Transverse colon (tissue), 4 donors: ENCODE data around the gene RHOC. TPM values are rescaled to one million over a fixed set of nuclear protein-coding genes. Genes with fewer than 3 reads are reported as not detected.

Experiments used
- DNase-seq: peaks from one replicate; pipeline ENCODE4 v3.0.0-alpha.2; 2019
- H3K27ac ChIP-seq, 4 donors: fragments of 200-600 bp; sonication (generic); 2 replicates each; pipeline ENCODE4 v1.5.1; 2016 to 2018; ENCODE audit warnings: inconsistent platforms in 4 of 4
- H3K27me3 ChIP-seq: fragments of 200-600 bp; sonication (generic); 2 replicates; pipeline ENCODE4 v1.5.1; 2017; ENCODE audit warnings: inconsistent platforms
- H3K36me3 ChIP-seq, 4 donors: fragments of 200-600 bp; sonication (generic); 2 replicates each; pipeline ENCODE4 v1.5.1; 2017 to 2019; ENCODE audit warnings: inconsistent platforms in 4 of 4
- H3K4me1 ChIP-seq, 4 donors: fragments of 200-600 bp; sonication (generic); 2 replicates each; pipeline ENCODE4 v1.5.1; 2017 to 2020; ENCODE audit warnings: inconsistent platforms in 4 of 4
- H3K4me3 ChIP-seq, 4 donors: fragments of 200-600 bp; sonication (generic); 1 replicate in 1 of 4; 2 replicates in 3 of 4; pipeline versions ENCODE4 v1.5.1 to v1.6.1; 2017 to 2019; ENCODE audit warnings: inconsistent platforms in 4 of 4
- H3K9me3 ChIP-seq, 2 donors: fragments of 200-600 bp; sonication (generic); 2 replicates each; pipeline ENCODE4 v1.5.1; 2017 to 2019; ENCODE audit warnings: inconsistent platforms in 2 of 2
- CTCF ChIP-seq, 5 experiments: fragments of 200-600 bp in 3 of 5; fragments of 450-650 bp in 2 of 5; sonication (generic) in 3 of 5; IDR thresholded peaks; 1 replicate in 2 of 5; 2 replicates in 3 of 5; pipeline ENCODE4 v1.5.1; 2016 to 2017; ENCODE audit warnings: antibody characterized with exemption in 5 of 5, inconsistent platforms in 3 of 5, mild to moderate bottlenecking in 2 of 5, moderate library complexity in 1 of 5
- EP300 ChIP-seq: sonication (generic); formaldehyde crosslinking; IDR thresholded peaks from one replicate; pipeline ENCODE4 v1.6.1; 2017; ENCODE audit warnings: antibody characterized with exemption, low read depth
- POLR2A ChIP-seq: fragments of 450-650 bp; IDR thresholded peaks from one replicate; pipeline ENCODE4 v1.6.1; 2016; ENCODE audit warnings: antibody characterized with exemption, mild to moderate bottlenecking, moderate library complexity
- POLR2AphosphoS5 ChIP-seq, 3 donors: sonication (generic); formaldehyde crosslinking; IDR thresholded peaks; one replicate each; pipeline ENCODE4 v1.6.1; 2016; ENCODE audit warnings: antibody characterized with exemption in 3 of 3
- WGBS, 2 donors: methylation state at CpG; one replicate each; pipeline ENCODE4 v1.1.5; 2018; ENCODE audit warnings: low coverage in 1 of 2; 5-methylcytosine and 5-hydroxymethylcytosine counted together
- in situ Hi-C, 4 donors: fragments of 200-750 bp; cut with MboI; loops; one replicate each; pipeline versions ENCODE4 v1.15.0 to v1.15.1; 2017; ENCODE audit warnings: low sequenced_read_pairs in 3 of 4, low pct_ligation_motif_present in 1 of 4, low pct_unique_long_range_greater_than_20kb in 1 of 4
- intact Hi-C: fragments of 100-400 bp; cut with DNase I; formaldehyde crosslinking; loops from one replicate; pipeline ENCODE4 v1.15.1; 2023; ENCODE audit warnings: low total_unique reads
- total RNA-seq, 4 donors: library from RNA; depleted of rRNA; stranded (reverse); fragments of >200 nt; gene quantifications; one replicate each; pipeline ENCODE4 v1.1.0, GENCODE V29; 2016

Gene RHOC
- total RNA-seq, 4 donors from 2014 or later: 438 to 737 (median 617) TPM

GRCh38 chr1:112703706-112704105 is 3.2 kb downstream of the RHOC start:
- Histone ChIP-seq H3K27me3 (no peaks in the 10 kb centered on the region), H3K27ac (peak overlapping the region; percentile 99 to 100 (median 99)), H3K4me3 (no peak overlapping the region), H3K4me1 (peaks cover 61 to 78% (median 65%) of the 10 kb centered on the region in 4 donors), H3K9me3 (no peaks in the 10 kb centered on the region), H3K36me3 (no peaks in the 10 kb centered on the region)
- TF ChIP-seq EP300 (no peak), CTCF (IDR thresholded peaks at IDR 0.05) (no peak), POLR2A (no peak), POLR2AphosphoS5 (IDR thresholded peaks at IDR 0.05) (no peak)
- in situ Hi-C loops (loop anchor here (10.0 to 25.0 kb wide), 3 partner anchors 79 to 359 kb away; partner anchors contain the start of genes CTTNBP2NL (in 4 of the 4) and LRIG2 (in 1 of the 4)), intact Hi-C loops (no loop called here)
- WGBS, 2 donors: 83 to 100% methylated on average over 1 to 8 of the region's 8 CpGs
- DNase-seq: no peak

GRCh38 chr1:112702420-112703261 is 4.3 kb downstream of the RHOC start:
- Histone ChIP-seq H3K27ac (peak overlapping the region; percentile 99 to 100 (median 99)), H3K4me3 (no peak overlapping the region), H3K27me3 (no peaks in the 10 kb centered on the region), H3K36me3 (no peaks in the 10 kb centered on the region), H3K4me1 (peaks cover 66 to 84% (median 71%) of the 10 kb centered on the region in 4 donors), H3K9me3 (no peaks in the 10 kb centered on the region)
- in situ Hi-C loops (loop anchor here (10.0 to 25.0 kb wide), 3 partner anchors 78 to 360 kb away; partner anchors contain the start of genes CTTNBP2NL (in 4 of the 4) and LRIG2 (in 1 of the 4)), intact Hi-C loops (no loop called here)
- no peak for TF ChIP-seq EP300
- TF ChIP-seq POLR2A: no peak
- TF ChIP-seq CTCF (IDR thresholded peaks at IDR 0.05): no peak
- TF ChIP-seq POLR2AphosphoS5 (IDR thresholded peaks at IDR 0.05): no peak
- no peak for DNase-seq
- WGBS, 2 donors: 85% methylated on average over 12 of the region's 12 CpGs; no CpG with 5 or more reads in 1 of the 2 donors

GRCh38 chr1:112702067-112702395 is 4.9 kb downstream of the RHOC start:
- in situ Hi-C loops: loop anchor here (10.0 to 25.0 kb wide), 3 partner anchors 77 to 360 kb away; partner anchors contain the start of genes CTTNBP2NL (in 4 of the 4) and LRIG2 (in 1 of the 4)
- Histone ChIP-seq H3K27me3 (no peaks in the 10 kb centered on the region), H3K36me3 (no peaks in the 10 kb centered on the region), H3K4me1 (peaks cover 63 to 81% (median 71%) of the 10 kb centered on the region in 4 donors), H3K4me3 (no peak overlapping the region), H3K27ac (peak overlapping the region; percentile 99 to 100 (median 99)), H3K9me3 (no peaks in the 10 kb centered on the region)
- no peak for DNase-seq
- 71 to 74% methylated on average over 1 to 3 of the region's 3 CpGs for WGBS, 2 donors
- intact Hi-C loops: no loop called here
- TF ChIP-seq CTCF (IDR thresholded peaks at IDR 0.05) (no peak), POLR2A (no peak), POLR2AphosphoS5 (IDR thresholded peaks at IDR 0.05) (no peak), EP300 (no peak)

GRCh38 chr1:112701227-112702066 is 5.5 kb downstream of the RHOC start:
- 70 to 80% methylated on average over 7 to 16 of the region's 17 CpGs for WGBS, 2 donors

More at GRCh38 chr1:112701227-112702066, 5.5 kb downstream of the RHOC start:
- in situ Hi-C loops (loop anchor here (10.0 to 25.0 kb wide), 3 partner anchors 77 to 361 kb away; partner anchors contain the start of genes CTTNBP2NL (in 4 of the 4) and LRIG2 (in 1 of the 4)), intact Hi-C loops (no loop called here)
- Histone ChIP-seq H3K9me3 (no peaks in the 10 kb centered on the region), H3K4me3 (no peak overlapping the region), H3K27ac (peak overlapping the region; percentile 99 to 100 (median 99)), H3K36me3 (no peaks in the 10 kb centered on the region), H3K27me3 (no peaks in the 10 kb centered on the region), H3K4me1 (peaks cover 63 to 81% (median 71%) of the 10 kb centered on the region in 4 donors)
- TF ChIP-seq POLR2A (no peak), CTCF (IDR thresholded peaks at IDR 0.05) (peak in 1 of 5 experiments; percentile 4)
- DNase-seq: no peak
